Measurements from ENCODE around the gene UPF1. TPM values are rescaled to one million over a fixed set of nuclear protein-coding genes. Genes with fewer than 3 reads are reported as not detected.

The UPF1 gene
- polyA plus RNA-seq, 2 of the 4 experiments (the other 2 are of a cell fraction): 19.2 to 28.6 TPM

DNA sequence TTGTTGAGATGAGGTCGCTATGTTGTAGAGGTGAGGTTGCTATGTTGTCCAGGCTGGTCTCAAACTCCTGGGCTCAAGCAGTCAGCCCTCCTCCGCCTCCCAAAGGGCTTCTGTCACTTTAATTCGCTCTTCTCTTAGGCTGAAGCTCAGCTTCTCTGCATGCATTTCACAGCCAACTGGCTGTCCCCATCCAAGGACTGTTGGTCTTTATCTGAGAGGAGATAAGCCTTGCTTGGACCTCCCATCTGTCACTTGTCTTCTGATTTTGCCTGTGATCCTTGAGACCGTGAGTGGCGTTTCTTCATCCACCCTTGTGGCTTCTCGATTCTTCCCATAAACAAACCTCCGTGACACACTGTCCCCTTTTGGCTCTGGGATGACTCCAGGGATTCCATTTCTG is 39.8 kb downstream of the UPF1 start:
- FAIRE-seq: no peak
- TF ChIP-seq, protein P1, sequence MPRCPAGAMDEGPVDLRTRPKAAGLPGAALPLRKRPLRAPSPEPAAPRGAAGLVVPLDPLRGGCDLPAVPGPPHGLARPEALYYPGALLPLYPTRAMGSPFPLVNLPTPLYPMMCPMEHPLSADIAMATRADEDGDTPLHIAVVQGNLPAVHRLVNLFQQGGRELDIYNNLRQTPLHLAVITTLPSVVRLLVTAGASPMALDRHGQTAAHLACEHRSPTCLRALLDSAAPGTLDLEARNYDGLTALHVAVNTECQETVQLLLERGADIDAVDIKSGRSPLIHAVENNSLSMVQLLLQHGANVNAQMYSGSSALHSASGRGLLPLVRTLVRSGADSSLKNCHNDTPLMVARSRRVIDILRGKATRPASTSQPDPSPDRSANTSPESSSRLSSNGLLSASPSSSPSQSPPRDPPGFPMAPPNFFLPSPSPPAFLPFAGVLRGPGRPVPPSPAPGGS (IDR thresholded peaks at IDR 0.05): no peak
- TF ChIP-seq FOXS1 (CRISPR knock-in tag; IDR thresholded peaks at IDR 0.05) (no peak), CEBPB (IDR thresholded peaks at IDR 0.05) (no peak), RAD21 (conservative IDR thresholded peaks at IDR 0.05 in 1 of 2, IDR thresholded peaks at IDR 0.05 in 1 of 2) (no peak), GATA3 (IDR thresholded peaks at IDR 0.05; ENCODE audit: borderline replicate concordance) (no peak), EP300 (IDR thresholded peaks at IDR 0.05) (no peak), EHF (CRISPR knock-in tag; IDR thresholded peaks at IDR 0.05) (no peak), CBX8 (IDR thresholded peaks at IDR 0.05) (no peak)

DNA sequence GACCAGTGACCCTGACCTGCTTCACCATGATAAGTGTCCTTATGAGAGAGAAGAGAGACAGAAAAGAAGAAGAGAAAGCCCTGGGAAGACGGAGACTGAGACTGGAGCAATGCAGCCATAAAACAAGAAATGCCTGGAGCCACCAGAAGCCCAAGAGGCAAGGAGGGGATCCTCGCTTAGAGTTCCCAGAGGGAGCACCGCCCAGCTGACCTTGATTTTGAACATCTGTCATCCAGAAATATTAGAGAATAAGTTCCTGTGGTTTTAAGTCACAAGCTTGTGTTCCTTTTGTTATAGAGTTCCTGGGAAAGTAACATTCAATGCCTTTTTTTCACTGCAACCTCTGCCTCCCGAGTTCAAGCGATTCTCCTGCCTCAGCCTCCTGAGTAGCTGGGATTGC is 44.0 kb downstream of the UPF1 start:
- TF ChIP-seq RARB (CRISPR knock-in tag; IDR thresholded peaks at IDR 0.05) (no peak), RAD21 (conservative IDR thresholded peaks at IDR 0.05 in 1 of 2, IDR thresholded peaks at IDR 0.05 in 1 of 2) (no peak), HOXB13 (CRISPR knock-in tag; IDR thresholded peaks at IDR 0.05; ENCODE audit: low read depth) (no peak), POLR2AphosphoS2 (conservative IDR thresholded peaks at IDR 0.05; ENCODE audit: low read length) (no peak)
- DNase-seq (ENCODE audit: low read depth in 1 of 2, low spot score in 1 of 2) (no peak), FAIRE-seq (no peak), ATAC-seq (no peak)
- 95% methylated on average over 5 of the region's 5 CpGs for WGBS (ENCODE audit: missing lambda C conversion rate)
- ChIA-PET POLR2A (no interaction called here), CTCF (interaction anchor here (0.6 to 3.9 kb wide), 4 partner anchors 9 to 1407 kb away, joined by 3 to 21 read pairs (median 6); no protein-coding TSS in a partner anchor)
- Histone ChIP-seq H3K4me3 (no peak overlapping the region), H3K4me2 (no peak overlapping the region), H3K9me3 (no peaks in the 10 kb centered on the region), H3K4me1 (no peaks in the 10 kb centered on the region), H3K27ac (no peak overlapping the region)

More for the DNA sequence above, 39.8 kb downstream of the UPF1 start:
- no peak overlapping the region for H3K27ac ChIP-seq
- ATAC-seq (no peak), DNase-seq (ENCODE audit: low read depth in 1 of 2, low spot score in 1 of 2) (no peak)
- CTCF ChIA-PET: interaction anchor here (1.2 kb wide), 1 partner anchor 16 kb away, joined by 6 read pairs; no protein-coding TSS in a partner anchor
- no peaks in the 10 kb centered on the region for H3K9me3 ChIP-seq
- no peak overlapping the region for H3K4me3 ChIP-seq
- POLR2A ChIA-PET: no interaction called here
- H3K4me1 ChIP-seq: no peaks in the 10 kb centered on the region
- WGBS (ENCODE audit: missing lambda C conversion rate): 87% methylated on average over 7 of the region's 7 CpGs
- H3K4me2 ChIP-seq: no peak overlapping the region

DNA sequence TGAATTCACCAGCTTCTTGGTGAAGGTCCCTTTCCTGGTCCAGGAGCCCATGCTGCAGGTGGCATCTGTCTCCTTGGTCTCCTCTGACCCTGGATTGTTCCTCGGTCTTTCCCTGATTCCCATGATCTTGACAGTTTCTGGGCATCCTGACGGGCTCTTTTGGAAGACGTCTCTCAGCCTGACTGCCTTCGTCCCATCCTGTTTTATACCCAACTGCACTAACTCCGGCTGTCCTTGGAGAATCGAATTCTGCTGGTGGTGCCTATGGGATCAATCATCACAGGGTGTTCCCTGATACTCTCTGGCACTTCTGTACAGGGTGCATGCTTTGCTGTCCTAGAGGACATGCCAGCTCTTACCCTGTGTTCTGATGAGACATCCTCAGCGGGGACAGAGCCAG is 45.1 kb downstream of the UPF1 start:
- DNase-seq (ENCODE audit: low read depth in 1 of 2, low spot score in 1 of 2) (no peak), ATAC-seq (no peak), FAIRE-seq (no peak)
- WGBS (ENCODE audit: missing lambda C conversion rate): 95% methylated on average over 6 of the region's 7 CpGs
- ChIA-PET CTCF (interaction anchor here (0.8 to 3.9 kb wide), 5 partner anchors 10 to 426 kb away, joined by 3 to 21 read pairs (median 4); no protein-coding TSS in a partner anchor), POLR2A (no interaction called here)
- Histone ChIP-seq H3K4me3 (no peak overlapping the region), H3K9me3 (no peaks in the 10 kb centered on the region), H3K4me2 (no peak overlapping the region), H3K4me1 (no peaks in the 10 kb centered on the region), H3K27ac (no peak overlapping the region)
- TF ChIP-seq EHMT2 (IDR thresholded peaks at IDR 0.05; ENCODE audit: low read depth) (no peak), TP53 (CRISPR knock-in tag; IDR thresholded peaks at IDR 0.05) (no peak), JUNB (IDR thresholded peaks at IDR 0.05) (no peak), MAFK (IDR thresholded peaks at IDR 0.05; ENCODE audit: partially characterized antibody) (no peak), HOXB5 (CRISPR knock-in tag; IDR thresholded peaks at IDR 0.05) (no peak), CEBPB (IDR thresholded peaks at IDR 0.05) (no peak), JUN (IDR thresholded peaks at IDR 0.05) (no peak)

DNA sequence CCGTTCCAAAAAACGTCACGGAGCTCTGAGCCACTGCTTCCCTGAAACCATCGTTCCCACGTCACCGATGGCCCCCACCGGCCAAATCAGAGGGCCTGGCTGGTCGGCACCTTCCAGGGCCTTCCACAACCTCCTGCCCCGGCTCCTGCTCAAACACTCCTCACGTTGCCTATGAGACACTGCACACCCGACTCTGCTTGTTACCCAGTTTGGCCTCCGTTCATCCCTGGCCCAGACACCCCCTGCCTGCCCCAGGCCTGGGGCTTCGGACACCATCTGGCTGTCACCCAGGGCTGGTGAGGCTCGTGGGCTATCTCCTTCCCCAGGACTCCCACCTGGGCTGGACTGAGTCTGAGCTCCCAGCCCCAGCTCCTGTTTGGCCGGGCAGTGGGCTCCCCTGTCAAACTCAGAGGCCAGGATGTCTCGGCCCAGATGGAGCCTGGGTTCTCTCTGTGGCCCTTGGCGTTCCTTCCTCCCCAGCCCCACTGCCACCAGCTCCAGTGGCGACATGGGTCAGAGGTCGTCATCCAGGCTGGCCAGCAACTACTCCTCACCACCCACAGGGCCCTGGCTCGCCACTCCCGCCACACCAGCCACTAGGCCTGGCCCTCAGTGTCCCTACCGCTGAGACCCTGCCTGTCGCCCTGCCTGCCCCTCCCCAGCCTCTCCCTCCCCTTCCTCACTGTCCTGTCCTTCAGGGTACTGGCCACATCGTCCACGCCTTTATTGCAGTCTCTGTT is 46.5 kb downstream of the UPF1 start:
- TF ChIP-seq ESRRA (IDR thresholded peaks at IDR 0.05; ENCODE audit: borderline replicate concordance, low read length) (no peak), PHF8 (IDR thresholded peaks at IDR 0.05; ENCODE audit: borderline replicate concordance, low read depth) (no peak), RNF2 (IDR thresholded peaks at IDR 0.05; ENCODE audit: borderline replicate concordance, low read depth) (no peak)
- ChIA-PET CTCF (interaction anchor here (0.6 to 3.9 kb wide), 4 partner anchors 12 to 392 kb away, joined by 3 to 21 read pairs (median 3); no protein-coding TSS in a partner anchor), POLR2A (no interaction called here)
- no peak overlapping the region for H3K4me2 ChIP-seq
- FAIRE-seq (no peak), ATAC-seq (no peak; a peak in 1 of 6 replicates), DNase-seq (ENCODE audit: low read depth in 1 of 2, low spot score in 1 of 2) (no peak)
- whole genome bisulfite sequencing (ENCODE audit: missing lambda C conversion rate): 92% methylated on average over 16 of the region's 25 CpGs
- no peaks in the 10 kb centered on the region for H3K4me1 ChIP-seq
- no peak overlapping the region for H3K27ac ChIP-seq
- H3K4me3 ChIP-seq: no peak overlapping the region
- no peaks in the 10 kb centered on the region for H3K9me3 ChIP-seq

Measured in A549 (cell line).